ENCODE results near the gene OR5AC2.

OR5AC2 gene

GRCh38 chr3:98048586-98048985, 38.4 kb upstream of the OR5AC2 start:
- Histone ChIP-seq H3K4me1 (ENCODE audit: control insufficient read depth in 1 of 2, insufficient read depth in 1 of 2, low read depth in 1 of 2, low read length in 1 of 2) (no peaks in the 10 kb centered on the region), H3K36me3 (no peaks in the 10 kb centered on the region), H3K4me3 (ENCODE audit: low read depth in 1 of 2, low read length in 1 of 2) (no peak overlapping the region), H3K27me3 (peaks cover 3% of the 10 kb centered on the region), H3K27ac (no peak overlapping the region), H3K9me3 (no peaks in the 10 kb centered on the region)
- no peak for TF ChIP-seq CTCF (IDR thresholded peaks at IDR 0.05)

DNA sequence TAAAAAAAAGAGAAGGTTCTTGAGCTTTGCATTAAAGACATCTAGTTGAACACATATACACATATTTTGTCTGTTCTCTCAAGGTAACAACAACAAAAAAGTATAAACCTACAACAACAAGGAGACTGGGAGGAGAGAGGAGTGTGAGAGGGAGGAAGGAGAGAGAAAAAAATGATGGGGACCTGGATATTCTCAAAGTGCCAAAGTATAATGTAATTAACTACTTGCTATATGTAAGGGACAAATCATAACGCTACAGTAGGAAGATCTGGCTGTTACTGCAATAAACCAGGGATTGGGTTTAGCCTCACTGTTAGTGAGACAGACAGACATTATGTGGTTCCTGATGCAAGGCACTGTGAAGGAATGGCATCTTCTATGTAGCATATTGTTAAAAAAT, 37.7 kb upstream of the OR5AC2 start:
- Histone ChIP-seq H3K9me3 (no peaks in the 10 kb centered on the region), H3K4me3 (ENCODE audit: low read depth in 1 of 2, low read length in 1 of 2) (no peak overlapping the region), H3K36me3 (no peaks in the 10 kb centered on the region), H3K27me3 (peaks cover 3% of the 10 kb centered on the region), H3K4me1 (ENCODE audit: control insufficient read depth in 1 of 2, insufficient read depth in 1 of 2, low read depth in 1 of 2, low read length in 1 of 2) (no peaks in the 10 kb centered on the region), H3K27ac (no peak overlapping the region)
- no peak for TF ChIP-seq CTCF (IDR thresholded peaks at IDR 0.05)

- H3K4me1 ChIP-seq (ENCODE audit: control insufficient read depth in 1 of 2, insufficient read depth in 1 of 2, low read depth in 1 of 2, low read length in 1 of 2), result no peaks in the 10 kb centered on the region
- no peaks in the 10 kb centered on the region for H3K9me3 ChIP-seq
- TF ChIP-seq CTCF (IDR thresholded peaks at IDR 0.05), result no peak
- H3K36me3 ChIP-seq, result no peaks in the 10 kb centered on the region
- no peak overlapping the region for H3K27ac ChIP-seq
- H3K27me3 ChIP-seq, result no peaks in the 10 kb centered on the region
- H3K4me3 ChIP-seq (ENCODE audit: low read depth in 1 of 2, low read length in 1 of 2), result no peak overlapping the region
Measured at GRCh38 chr3:98056035-98056434, 30.9 kb upstream of the OR5AC2 start.

DNA sequence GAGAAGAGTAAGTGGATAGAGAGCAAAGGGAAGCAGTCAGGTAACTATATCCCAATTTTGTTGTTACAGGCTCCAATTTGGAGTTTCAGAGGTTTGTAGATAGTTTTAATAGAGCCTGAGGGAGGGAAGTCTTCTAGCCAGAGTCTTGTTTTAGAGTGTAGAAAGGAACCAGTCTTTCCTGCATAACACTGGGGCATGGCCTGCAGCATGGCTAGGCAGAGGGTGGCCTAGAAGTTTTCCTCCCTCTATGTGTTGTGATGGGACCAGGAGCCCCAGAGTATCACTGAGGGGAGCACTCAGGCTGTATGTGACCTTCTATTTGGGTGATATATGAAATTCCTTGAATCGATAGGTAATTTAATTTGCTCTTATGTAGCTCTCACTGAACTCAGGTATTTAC, 29.3 kb upstream of the OR5AC2 start:
- Histone ChIP-seq H3K4me3 (ENCODE audit: low read depth in 1 of 2, low read length in 1 of 2) (no peak overlapping the region), H3K9me3 (no peaks in the 10 kb centered on the region), H3K4me1 (ENCODE audit: control insufficient read depth in 1 of 2, insufficient read depth in 1 of 2, low read depth in 1 of 2, low read length in 1 of 2) (no peaks in the 10 kb centered on the region), H3K27ac (no peak overlapping the region), H3K27me3 (no peaks in the 10 kb centered on the region), H3K36me3 (no peaks in the 10 kb centered on the region)
- no peak for TF ChIP-seq CTCF (IDR thresholded peaks at IDR 0.05)

- Histone ChIP-seq H3K27ac (no peak overlapping the region), H3K36me3 (no peaks in the 10 kb centered on the region), H3K27me3 (no peaks in the 10 kb centered on the region), H3K9me3 (no peaks in the 10 kb centered on the region), H3K4me3 (ENCODE audit: low read depth in 1 of 2, low read length in 1 of 2) (no peak overlapping the region), H3K4me1 (ENCODE audit: control insufficient read depth in 1 of 2, insufficient read depth in 1 of 2, low read depth in 1 of 2, low read length in 1 of 2) (no peaks in the 10 kb centered on the region)
- no peak for TF ChIP-seq CTCF (IDR thresholded peaks at IDR 0.05)
Measured at GRCh38 chr3:98058244-98058960, 28.6 kb upstream of the OR5AC2 start.

Data from neutrophil (primary cell).